Measurements from ENCODE around the gene PSMB11. TPM values are rescaled to one million over a fixed set of nuclear protein-coding genes. Genes with fewer than 3 reads are reported as not detected.

PSMB11 gene
- total RNA-seq, 4 donors from 2014 or later: not detected

DNA sequence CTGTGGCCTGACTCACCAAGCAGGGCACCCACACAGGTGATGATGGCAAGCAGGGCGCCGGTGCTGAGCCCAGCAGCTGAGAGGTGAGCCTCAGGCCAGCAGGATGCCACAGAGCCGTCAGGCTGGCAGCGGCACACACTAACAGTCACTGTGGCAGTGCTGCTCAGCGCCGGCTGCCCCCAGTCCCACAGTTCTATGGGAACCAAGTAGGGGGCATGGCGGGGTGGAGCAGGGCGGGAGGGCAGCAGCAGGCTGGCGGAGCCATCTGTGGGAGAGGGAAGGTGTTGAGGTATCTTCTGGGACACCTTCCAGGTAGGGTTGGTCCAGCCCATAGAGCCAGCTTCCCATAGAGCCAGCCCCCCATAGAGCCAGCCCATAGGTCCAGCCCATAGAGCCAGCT lies 7.0 kb downstream of the PSMB11 start:
- intact Hi-C loops (cut with DNase I; ENCODE audit: low total_unique reads): no loop called here
- TF ChIP-seq CTCF (IDR thresholded peaks at IDR 0.05) (no peak), POLR2A (IDR thresholded peaks at IDR 0.05) (no peak)
- Histone ChIP-seq H3K9me3 (no peaks in the 10 kb centered on the region), H3K36me3 (no peaks in the 10 kb centered on the region), H3K4me3 (no peak overlapping the region), H3K4me1 (no peaks in the 10 kb centered on the region), H3K27ac (no peak overlapping the region), H3K27me3 (no peaks in the 10 kb centered on the region)
- no peak for DNase-seq

GRCh38 chr14:23051141-23052057 lies 9.4 kb downstream of the PSMB11 start:
- TF ChIP-seq CTCF (IDR thresholded peaks at IDR 0.05): no peak
- no peak for TF ChIP-seq POLR2A (IDR thresholded peaks at IDR 0.05)
- H3K4me3 ChIP-seq: no peak overlapping the region
- H3K36me3 ChIP-seq: no peaks in the 10 kb centered on the region
- H3K9me3 ChIP-seq: no peaks in the 10 kb centered on the region
- no peak for DNase-seq
- intact Hi-C loops (cut with DNase I; ENCODE audit: low total_unique reads): no loop called here
- no peaks in the 10 kb centered on the region for H3K4me1 ChIP-seq
- no peaks in the 10 kb centered on the region for H3K27me3 ChIP-seq
- H3K27ac ChIP-seq: no peak overlapping the region

DNA sequence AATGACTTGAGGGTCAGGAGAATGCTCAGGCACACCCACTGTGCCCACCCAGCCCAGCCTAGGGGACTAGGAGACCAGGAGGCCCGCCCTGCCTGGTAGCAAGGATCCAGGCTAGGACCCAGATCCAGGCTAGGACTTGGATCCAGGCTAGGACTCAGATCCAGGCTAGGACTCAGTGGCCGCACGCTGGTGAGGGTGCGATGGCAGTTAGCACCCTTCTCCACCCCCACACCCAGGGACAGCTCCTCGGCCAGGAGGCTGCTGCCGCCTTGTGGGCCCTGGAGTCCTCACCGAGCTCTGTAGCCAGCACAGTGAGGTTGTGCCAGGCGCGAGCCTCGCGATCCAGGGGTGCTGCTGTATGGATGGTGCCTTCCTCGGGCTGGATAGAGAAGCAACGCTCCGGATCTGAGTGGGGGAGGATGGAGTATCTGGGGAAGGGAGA lies 10.2 kb downstream of the PSMB11 start:
- Histone ChIP-seq H3K27ac (no peak overlapping the region), H3K9me3 (no peaks in the 10 kb centered on the region), H3K27me3 (no peaks in the 10 kb centered on the region), H3K4me3 (no peak overlapping the region), H3K4me1 (no peaks in the 10 kb centered on the region), H3K36me3 (no peaks in the 10 kb centered on the region)
- intact Hi-C loops (cut with DNase I; ENCODE audit: low total_unique reads): no loop called here
- no peak for TF ChIP-seq POLR2A (IDR thresholded peaks at IDR 0.05)
- peak in 1 of 4 experiments; percentile 27 for TF ChIP-seq CTCF (IDR thresholded peaks at IDR 0.05)
- DNase-seq: no peak

GRCh38 chr14:23052671-23053070 lies 10.7 kb downstream of the PSMB11 start:
- Histone ChIP-seq H3K36me3 (no peaks in the 10 kb centered on the region), H3K4me1 (no peaks in the 10 kb centered on the region), H3K27ac (no peak overlapping the region), H3K27me3 (no peaks in the 10 kb centered on the region), H3K9me3 (no peaks in the 10 kb centered on the region), H3K4me3 (no peak overlapping the region)
- intact Hi-C loops (cut with DNase I; ENCODE audit: low total_unique reads): no loop called here
- no peak for DNase-seq
- TF ChIP-seq CTCF (IDR thresholded peaks at IDR 0.05): no peak
- TF ChIP-seq POLR2A (IDR thresholded peaks at IDR 0.05): no peak

- no peak for DNase-seq
- H3K27me3 ChIP-seq: no peaks in the 10 kb centered on the region
- no peaks in the 10 kb centered on the region for H3K4me1 ChIP-seq
- no peaks in the 10 kb centered on the region for H3K9me3 ChIP-seq
- H3K36me3 ChIP-seq: no peaks in the 10 kb centered on the region
- H3K4me3 ChIP-seq: no peak overlapping the region
- no peak overlapping the region for H3K27ac ChIP-seq
- intact Hi-C loops (cut with DNase I; ENCODE audit: low total_unique reads): no loop called here
- TF ChIP-seq CTCF (IDR thresholded peaks at IDR 0.05) (no peak), POLR2A (IDR thresholded peaks at IDR 0.05) (no peak)
Observed at GRCh38 chr14:23053426-23053825, 11.4 kb downstream of the PSMB11 start.

Measured in uterus (tissue), 4 donors.